Fibroblast of lung (primary cell): ENCODE data around the gene FBN3. TPM values are rescaled to one million over a fixed set of nuclear protein-coding genes. Genes with fewer than 3 reads are reported as not detected.

Source experiments
- DNase-seq, 2 donors: peaks; one replicate each; pipeline versions ENCODE4 v3.0.0 to v3.0.0-alpha.2; 2010; ENCODE audit warnings: low read depth in 2 of 2
- H2AFZ ChIP-seq: 2 replicates; pipeline ENCODE4 v1.5.1; 2012; ENCODE audit warnings: low read length, control low read depth, inconsistent platforms
- H3K27ac ChIP-seq: 2 replicates; pipeline ENCODE4 v1.5.1; 2011; ENCODE audit warnings: low read length, control low read depth; ENCODE audit not compliant: insufficient read depth
- H3K27me3 ChIP-seq: 2 replicates; pipeline ENCODE4 v1.5.1; 2011; ENCODE audit warnings: mild to moderate bottlenecking, low read length; ENCODE audit not compliant: control insufficient read depth, insufficient read depth
- H3K36me3 ChIP-seq: 2 replicates; pipeline ENCODE4 v1.5.1; 2011; ENCODE audit warnings: low read length; ENCODE audit not compliant: control insufficient read depth, insufficient read depth
- H3K4me1 ChIP-seq: 2 replicates; pipeline ENCODE4 v1.5.1; 2011; ENCODE audit warnings: low read length; ENCODE audit not compliant: control insufficient read depth, insufficient read depth; ENCODE audit errors: extremely low read depth
- H3K4me2 ChIP-seq: 2 replicates; pipeline ENCODE4 v1.5.1; 2011; ENCODE audit warnings: low read length, control low read depth; ENCODE audit not compliant: insufficient read depth; ENCODE audit errors: extremely low read depth
- H3K4me3 ChIP-seq, 4 experiments: fragments of 200-600 bp in 1 of 4; sonication (generic) in 1 of 4; replicated peaks in 1 of 4; 2 replicates each; pipeline ENCODE4 v1.5.1; 2011 to 2016; ENCODE audit warnings: low read length in 4 of 4, low read depth in 3 of 4, mild to moderate bottlenecking in 3 of 4, control low read depth in 2 of 4, inconsistent platforms in 1 of 4, mixed read lengths in 1 of 4; ENCODE audit not compliant: insufficient read depth in 1 of 4; ENCODE audit errors: control extremely low read depth in 1 of 4
- H3K79me2 ChIP-seq: 2 replicates; pipeline ENCODE4 v1.5.1; 2012; ENCODE audit warnings: mild to moderate bottlenecking, low read length, inconsistent platforms; ENCODE audit not compliant: control insufficient read depth, insufficient read depth
- H3K9ac ChIP-seq: 2 replicates; pipeline ENCODE4 v1.5.1; 2011; ENCODE audit warnings: mild to moderate bottlenecking, low read length, control low read depth; ENCODE audit not compliant: insufficient read depth
- H3K9me3 ChIP-seq: 2 replicates; pipeline ENCODE4 v1.5.1; 2012; ENCODE audit warnings: low read depth, low read length; ENCODE audit not compliant: control insufficient read depth, insufficient read depth
- H4K20me1 ChIP-seq: 2 replicates; pipeline ENCODE4 v1.5.1; 2011; ENCODE audit warnings: low read length; ENCODE audit not compliant: control insufficient read depth, insufficient read depth; ENCODE audit errors: extremely low read depth
- EZH2 ChIP-seq: IDR thresholded peaks from 2 replicates; pipeline ENCODE4 v1.5.1; 2012; ENCODE audit warnings: low read length, control low read depth, mild to moderate bottlenecking; ENCODE audit errors: missing control alignments
- polyA plus RNA-seq, 2 donors: library from polyadenylated mRNA; depleted of rRNA in 1 of 2; stranded (reverse) in 1 of 2; unstranded in 1 of 2; fragments of >200 nt; gene quantifications; 2 replicates each; pipeline ENCODE4 v1.2.1, GENCODE V29; 2011 to 2012; ENCODE audit warnings: missing spikeins in 1 of 2
- total RNA-seq: library from RNA; depleted of rRNA; stranded (reverse); fragments of >200 nt; gene quantifications from 2 replicates; pipeline ENCODE4 v1.2.1, GENCODE V29; 2014
- TF ChIP-seq, protein P1 (sequence below), 2 donors: IDR thresholded peaks in 1 of 2; conservative IDR thresholded peaks in 1 of 2; 1 replicate in 1 of 2; 2 replicates in 1 of 2; pipeline ENCODE4 v1.5.1; 2011 to 2012; ENCODE audit warnings: low read length in 2 of 2, control low read depth in 1 of 2, inconsistent platforms in 1 of 2, low read depth in 1 of 2, mild to moderate bottlenecking in 1 of 2

FBN3 gene
- total and polyA plus RNA-seq, 2 donors (not counting 1 experiment from before 2014, with no cell fraction given): under 0.01 TPM; not detected in 1

DNA sequence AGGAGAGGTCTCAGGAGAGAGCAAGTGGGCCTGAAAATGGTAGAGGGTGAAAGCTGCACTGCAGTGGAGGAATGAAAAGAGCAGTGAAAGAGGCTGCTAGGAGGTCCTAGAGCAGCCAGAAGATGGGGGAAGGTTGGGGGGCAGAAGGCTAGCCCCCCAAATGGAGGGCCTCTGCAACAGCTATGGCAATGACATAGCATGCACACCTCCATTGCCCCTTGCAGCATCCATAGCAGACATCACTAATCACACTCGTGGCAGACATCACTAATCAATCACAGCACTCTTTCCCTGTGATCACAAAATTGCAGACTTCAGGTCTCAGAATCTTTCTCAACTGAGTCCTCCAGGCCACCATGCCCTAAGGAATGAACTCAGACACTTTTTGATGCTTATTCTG lies 74.9 kb downstream of the FBN3 start:
- H3K4me2 ChIP-seq: no peak overlapping the region

DNA sequence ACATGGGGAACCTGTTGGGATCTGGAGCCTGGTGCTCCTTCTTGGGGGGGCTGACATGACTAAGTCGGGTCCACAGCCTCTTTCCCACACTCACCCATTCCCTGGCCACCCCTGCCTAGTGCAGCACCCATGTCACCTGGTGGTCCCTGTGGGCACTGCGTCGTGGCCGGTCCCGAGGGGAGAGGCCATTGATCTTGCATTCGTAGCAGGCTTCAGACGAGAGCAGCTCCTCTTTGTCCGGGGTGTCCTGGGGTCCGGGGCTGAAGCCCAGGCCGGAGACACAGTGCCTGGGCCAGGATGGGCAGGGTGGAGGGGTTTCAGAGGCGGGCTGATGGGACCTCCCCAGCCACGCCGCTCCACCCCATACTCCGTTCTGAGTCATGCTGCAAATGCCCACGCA lies 77.5 kb downstream of the FBN3 start:
- no peaks in the 10 kb centered on the region for H3K4me1 ChIP-seq

More for the DNA sequence above, 74.9 kb downstream of the FBN3 start:
- Histone ChIP-seq H3K9ac (no peak overlapping the region), H3K79me2 (no peaks in the 10 kb centered on the region), H2AFZ (no peak overlapping the region), H3K4me3 (no peak overlapping the region), H3K27me3 (no peaks in the 10 kb centered on the region), H3K4me1 (no peaks in the 10 kb centered on the region), H3K9me3 (no peaks in the 10 kb centered on the region), H3K27ac (no peak overlapping the region), H4K20me1 (no peaks in the 10 kb centered on the region), H3K36me3 (no peaks in the 10 kb centered on the region)
- no peak for TF ChIP-seq EZH2
- TF ChIP-seq, protein P1, sequence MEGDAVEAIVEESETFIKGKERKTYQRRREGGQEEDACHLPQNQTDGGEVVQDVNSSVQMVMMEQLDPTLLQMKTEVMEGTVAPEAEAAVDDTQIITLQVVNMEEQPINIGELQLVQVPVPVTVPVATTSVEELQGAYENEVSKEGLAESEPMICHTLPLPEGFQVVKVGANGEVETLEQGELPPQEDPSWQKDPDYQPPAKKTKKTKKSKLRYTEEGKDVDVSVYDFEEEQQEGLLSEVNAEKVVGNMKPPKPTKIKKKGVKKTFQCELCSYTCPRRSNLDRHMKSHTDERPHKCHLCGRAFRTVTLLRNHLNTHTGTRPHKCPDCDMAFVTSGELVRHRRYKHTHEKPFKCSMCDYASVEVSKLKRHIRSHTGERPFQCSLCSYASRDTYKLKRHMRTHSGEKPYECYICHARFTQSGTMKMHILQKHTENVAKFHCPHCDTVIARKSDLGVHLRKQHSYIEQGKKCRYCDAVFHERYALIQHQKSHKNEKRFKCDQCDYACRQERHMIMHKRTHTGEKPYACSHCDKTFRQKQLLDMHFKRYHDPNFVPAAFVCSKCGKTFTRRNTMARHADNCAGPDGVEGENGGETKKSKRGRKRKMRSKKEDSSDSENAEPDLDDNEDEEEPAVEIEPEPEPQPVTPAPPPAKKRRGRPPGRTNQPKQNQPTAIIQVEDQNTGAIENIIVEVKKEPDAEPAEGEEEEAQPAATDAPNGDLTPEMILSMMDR (conservative IDR thresholded peaks at IDR 0.05 in 1 of 2, IDR thresholded peaks at IDR 0.05 in 1 of 2; ENCODE audit: low read depth in 1 of 2, low read length in 2 of 2): no peak
- DNase-seq: no peak

DNA sequence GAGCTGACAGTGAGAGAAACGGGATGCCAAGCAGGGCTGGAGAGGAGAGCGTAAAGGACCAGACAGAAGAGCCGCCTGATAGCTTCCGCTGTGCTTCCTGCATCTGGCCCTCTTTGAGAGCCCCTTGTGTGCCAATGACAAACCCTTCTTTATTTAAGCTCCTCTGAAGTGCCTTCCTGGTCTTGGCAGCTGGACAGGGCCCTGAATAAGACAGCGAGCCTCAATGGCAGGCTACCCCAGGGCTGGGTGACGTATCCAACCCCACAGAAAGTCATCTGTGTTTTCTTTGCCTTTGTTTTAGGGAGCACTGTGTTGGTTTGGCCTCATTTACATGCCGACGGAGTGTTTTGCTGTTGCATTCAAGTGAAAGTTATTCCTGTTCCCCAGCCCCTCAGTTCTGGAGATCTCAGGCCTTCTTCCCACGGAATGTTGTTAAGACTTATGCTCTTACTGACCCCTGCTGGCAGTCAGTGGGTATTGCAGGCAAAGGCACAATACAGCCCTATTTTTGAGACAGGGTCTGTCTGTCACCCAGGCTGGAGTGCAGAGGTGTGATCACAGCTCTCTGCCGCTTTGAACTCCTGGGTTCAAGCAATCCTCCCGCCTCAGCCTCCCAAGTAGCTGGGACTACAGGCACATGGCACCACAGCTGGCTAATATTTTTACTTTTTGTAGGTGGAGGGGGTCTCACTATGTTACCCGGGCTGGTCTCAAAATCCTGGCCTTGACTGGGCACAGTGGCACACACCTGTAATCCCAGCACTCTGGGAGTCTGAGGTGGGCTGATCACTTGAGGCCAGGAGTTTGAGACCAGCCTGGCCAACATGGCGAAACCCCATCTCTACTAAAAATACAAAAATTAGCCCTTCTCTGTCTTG lies 80.1 kb downstream of the FBN3 start:
- no peak overlapping the region for H3K9ac ChIP-seq
- no peak overlapping the region for H3K27ac ChIP-seq
- no peaks in the 10 kb centered on the region for H3K27me3 ChIP-seq
- no peaks in the 10 kb centered on the region for H4K20me1 ChIP-seq
- H2AFZ ChIP-seq: no peak overlapping the region
- no peaks in the 10 kb centered on the region for H3K4me1 ChIP-seq
- no peaks in the 10 kb centered on the region for H3K36me3 ChIP-seq
- no peak overlapping the region for H3K4me3 ChIP-seq
- DNase-seq: peak in 1 of 2 donors; percentile 2
- H3K9me3 ChIP-seq: no peaks in the 10 kb centered on the region
- H3K79me2 ChIP-seq: no peaks in the 10 kb centered on the region
- no peak overlapping the region for H3K4me2 ChIP-seq
- TF ChIP-seq, protein P1 (conservative IDR thresholded peaks at IDR 0.05 in 1 of 2, IDR thresholded peaks at IDR 0.05 in 1 of 2; ENCODE audit: low read depth in 1 of 2, low read length in 2 of 2): peak; percentile 30 to 62
- TF ChIP-seq EZH2: no peak

More for the DNA sequence above, 77.5 kb downstream of the FBN3 start:
- TF ChIP-seq EZH2: no peak
- TF ChIP-seq, protein P1 (conservative IDR thresholded peaks at IDR 0.05 in 1 of 2, IDR thresholded peaks at IDR 0.05 in 1 of 2; ENCODE audit: low read depth in 1 of 2, low read length in 2 of 2): no peak
- Histone ChIP-seq H3K9ac (no peak overlapping the region), H2AFZ (no peak overlapping the region), H4K20me1 (no peaks in the 10 kb centered on the region), H3K9me3 (no peaks in the 10 kb centered on the region), H3K36me3 (no peaks in the 10 kb centered on the region), H3K27me3 (no peaks in the 10 kb centered on the region), H3K4me3 (no peak overlapping the region), H3K27ac (no peak overlapping the region), H3K79me2 (no peaks in the 10 kb centered on the region), H3K4me2 (no peak overlapping the region)
- no peak for DNase-seq
